HG03571 (cell line): ENCODE data around the gene EIF2B1.
"Not testable (repeated sequence)": the region's sequence is repeated elsewhere in the genome, so short reads cannot be mapped to it uniquely, and the experiment has no call there.

Experiments
- ATAC-seq: cut with Tn5 transposase; IDR thresholded peaks from one replicate; pipeline ENCODE4 v1.9.1; 2021; ENCODE audit not compliant: unreplicated experiment

The EIF2B1 gene

DNA sequence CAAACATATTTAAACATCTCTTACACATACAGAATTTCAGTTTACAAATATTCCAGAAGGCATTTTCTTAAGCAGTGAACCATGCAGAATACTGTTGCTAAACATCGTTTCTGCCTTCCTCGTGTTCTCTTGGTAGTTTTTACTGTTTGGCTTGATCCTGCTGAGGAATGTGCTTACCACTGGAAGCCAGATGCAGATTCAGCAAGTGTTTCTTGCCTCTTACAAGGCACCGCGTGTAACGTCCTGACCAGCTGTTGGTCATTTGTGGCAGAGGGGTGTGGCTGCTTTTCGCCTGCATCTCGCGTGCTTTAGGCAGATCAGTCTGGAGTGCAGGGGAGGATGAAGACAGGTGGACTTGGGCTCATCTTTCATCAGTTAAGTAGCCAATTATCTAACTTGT lies 12.4 kb downstream of the EIF2B1 start:
- ATAC-seq, result no peak

DNA sequence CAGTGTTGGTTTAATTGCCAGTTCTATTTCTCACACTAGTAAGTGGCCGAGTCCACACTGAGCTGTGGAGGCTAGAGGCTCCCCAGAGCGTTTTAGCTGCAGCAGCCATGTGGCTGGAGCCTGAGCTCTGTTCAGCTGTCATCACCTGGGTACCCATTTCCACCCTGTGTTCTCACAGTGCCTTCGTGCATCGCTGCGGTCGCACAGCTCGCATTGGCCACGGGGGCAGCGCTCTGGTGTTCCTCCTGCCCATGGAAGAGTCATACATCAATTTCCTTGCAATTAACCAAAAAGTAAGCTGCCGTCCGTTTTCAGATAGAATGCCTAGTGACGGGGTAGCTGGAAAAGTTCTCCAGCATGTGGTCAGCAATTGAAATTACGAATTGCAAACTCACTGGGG lies 15.9 kb downstream of the EIF2B1 start:
- no peak for ATAC-seq

DNA sequence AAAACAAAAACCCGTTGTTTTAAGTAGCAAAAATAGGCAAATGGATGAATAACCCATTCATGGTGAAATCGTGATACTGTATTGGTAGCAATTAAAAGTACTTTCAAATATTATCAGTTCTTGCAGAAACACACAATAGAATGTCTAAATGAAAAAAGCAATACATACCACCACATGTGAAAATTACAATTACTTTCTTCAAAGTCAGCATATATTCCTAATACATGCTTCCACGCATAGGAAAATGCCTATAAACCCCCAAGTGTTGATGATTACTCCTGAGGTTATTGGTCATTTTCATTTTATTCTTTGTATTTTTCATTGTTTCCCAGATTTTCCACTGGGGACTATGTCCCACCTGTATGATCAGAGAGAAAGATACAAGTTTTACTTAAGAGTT lies 16.3 kb downstream of the EIF2B1 start:
- ATAC-seq, result no peak

DNA sequence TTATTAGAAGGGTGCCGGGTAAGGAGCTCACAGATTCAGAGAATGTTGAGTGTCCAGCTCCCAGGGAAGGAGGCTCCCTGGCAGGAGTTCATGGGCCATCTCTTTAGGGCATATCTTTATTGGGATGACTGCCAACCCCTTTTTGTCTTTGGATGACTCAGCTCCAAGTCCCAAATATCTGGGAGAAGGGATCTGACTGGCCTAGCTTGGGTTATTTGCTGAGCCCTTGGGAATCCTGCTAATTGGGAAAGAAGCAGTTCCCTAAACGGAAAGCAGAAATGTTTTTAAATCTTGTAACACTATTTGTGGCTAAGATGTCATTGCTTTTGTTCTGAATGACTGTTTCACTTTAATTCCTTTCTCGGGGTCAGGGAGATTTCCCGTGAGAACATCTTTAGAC lies 19.0 kb downstream of the EIF2B1 start:
- no peak for ATAC-seq

DNA sequence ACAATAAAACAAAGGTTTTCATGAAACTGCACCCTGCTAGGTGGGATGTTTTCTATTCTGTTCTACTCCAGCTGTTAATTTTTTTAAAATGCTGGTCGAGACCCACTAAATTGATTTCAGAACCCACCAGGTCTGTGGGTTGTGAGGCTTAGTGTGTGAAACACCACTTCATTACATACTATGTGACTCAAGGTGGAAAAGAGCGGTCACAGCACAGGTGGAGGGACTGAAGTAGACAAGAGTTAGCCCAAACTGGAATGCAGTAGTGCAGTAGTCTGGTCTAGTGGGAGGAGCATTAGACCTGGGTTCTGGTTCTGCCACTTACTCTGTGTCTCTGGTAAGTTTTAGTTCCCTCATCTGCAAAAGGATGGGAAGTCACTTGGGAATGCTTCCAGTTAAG lies 19.4 kb downstream of the EIF2B1 start:
- no peak for ATAC-seq

DNA sequence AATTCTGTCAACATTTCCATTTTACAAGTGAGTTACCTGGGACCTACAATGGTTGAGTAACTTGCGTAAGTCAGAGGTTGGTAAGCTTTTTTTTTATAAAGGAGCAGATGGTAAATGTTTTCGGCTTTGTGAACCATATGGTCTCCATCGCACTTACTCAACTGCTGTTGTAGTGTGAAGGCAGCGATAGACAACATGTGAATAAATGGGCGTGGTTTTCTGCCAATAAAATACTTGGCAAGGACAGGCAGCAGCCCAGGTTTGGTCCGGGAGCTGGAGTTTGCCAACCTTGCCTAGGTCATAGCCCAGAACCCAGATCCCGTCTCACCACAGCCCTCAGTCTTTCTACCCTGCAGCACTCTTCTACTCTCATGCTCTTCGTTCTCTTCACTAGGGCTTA lies 25.3 kb downstream of the EIF2B1 start:
- no peak for ATAC-seq

DNA sequence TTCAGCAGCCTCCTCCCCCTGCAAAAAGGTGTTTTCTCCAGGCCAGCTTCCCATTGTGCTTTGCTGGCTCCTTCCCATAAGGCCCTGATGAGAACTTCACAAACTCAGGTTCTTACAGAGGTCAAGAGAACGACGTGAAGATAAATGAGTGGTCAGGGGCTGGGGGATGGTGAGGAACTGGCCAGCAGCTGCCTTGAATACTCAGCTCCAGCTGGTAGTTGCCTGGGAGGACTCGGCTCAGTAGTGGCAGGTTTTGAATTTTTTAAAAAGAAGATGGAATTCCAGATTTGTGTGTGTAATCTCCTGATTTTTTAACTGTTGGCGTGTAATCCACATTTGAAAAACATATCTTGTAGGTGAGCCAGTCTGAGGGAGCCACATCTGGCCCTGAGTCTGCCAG lies 25.7 kb downstream of the EIF2B1 start:
- ATAC-seq, result no peak

DNA sequence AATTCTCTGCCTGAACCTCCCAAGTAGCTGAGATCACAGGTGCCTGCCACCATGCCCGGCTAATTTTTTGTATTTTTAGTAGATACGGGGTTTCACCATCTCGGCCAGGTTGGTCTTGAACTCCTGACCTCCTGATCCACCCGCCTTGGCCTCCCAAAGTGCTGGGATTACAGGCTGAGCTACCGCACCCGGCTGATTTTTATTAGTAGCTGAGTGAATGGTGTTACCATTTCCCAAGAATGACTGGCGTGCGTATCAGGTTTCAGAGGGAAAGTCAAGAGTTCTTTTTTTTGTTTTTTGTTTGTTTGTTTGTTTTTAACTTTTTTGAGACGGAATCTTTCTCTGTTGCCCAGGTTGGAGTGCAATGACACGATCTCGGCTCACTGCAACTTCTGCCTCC lies 30.0 kb downstream of the EIF2B1 start:
- not testable (repeated sequence) for ATAC-seq

DNA sequence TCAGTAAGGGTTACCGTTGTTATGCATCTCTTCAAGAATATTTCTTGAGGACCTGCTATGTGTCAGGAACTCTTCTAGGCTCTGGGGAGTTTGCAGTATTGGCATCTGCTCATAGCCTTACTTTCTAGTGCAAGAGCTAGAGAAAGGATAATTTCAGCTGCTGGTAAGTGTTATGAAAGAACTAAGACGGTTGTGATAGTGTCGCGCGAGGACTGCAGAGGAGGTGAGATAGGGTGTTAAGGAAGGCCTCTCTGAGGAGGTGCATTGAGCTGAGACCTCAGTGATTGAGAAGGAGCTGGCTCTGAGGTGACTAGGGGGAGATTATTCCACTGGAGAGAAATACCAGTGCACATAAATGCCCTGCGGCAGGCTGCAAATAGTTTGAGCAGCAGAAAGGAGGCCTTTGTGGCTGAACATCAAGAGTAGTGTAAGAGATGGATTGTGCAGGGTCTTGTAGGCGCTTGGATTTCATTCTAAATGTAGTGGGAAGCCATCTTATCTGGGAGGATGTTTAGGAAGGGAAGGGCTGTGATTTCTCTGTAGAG lies 30.8 kb downstream of the EIF2B1 start:
- no peak for ATAC-seq

DNA sequence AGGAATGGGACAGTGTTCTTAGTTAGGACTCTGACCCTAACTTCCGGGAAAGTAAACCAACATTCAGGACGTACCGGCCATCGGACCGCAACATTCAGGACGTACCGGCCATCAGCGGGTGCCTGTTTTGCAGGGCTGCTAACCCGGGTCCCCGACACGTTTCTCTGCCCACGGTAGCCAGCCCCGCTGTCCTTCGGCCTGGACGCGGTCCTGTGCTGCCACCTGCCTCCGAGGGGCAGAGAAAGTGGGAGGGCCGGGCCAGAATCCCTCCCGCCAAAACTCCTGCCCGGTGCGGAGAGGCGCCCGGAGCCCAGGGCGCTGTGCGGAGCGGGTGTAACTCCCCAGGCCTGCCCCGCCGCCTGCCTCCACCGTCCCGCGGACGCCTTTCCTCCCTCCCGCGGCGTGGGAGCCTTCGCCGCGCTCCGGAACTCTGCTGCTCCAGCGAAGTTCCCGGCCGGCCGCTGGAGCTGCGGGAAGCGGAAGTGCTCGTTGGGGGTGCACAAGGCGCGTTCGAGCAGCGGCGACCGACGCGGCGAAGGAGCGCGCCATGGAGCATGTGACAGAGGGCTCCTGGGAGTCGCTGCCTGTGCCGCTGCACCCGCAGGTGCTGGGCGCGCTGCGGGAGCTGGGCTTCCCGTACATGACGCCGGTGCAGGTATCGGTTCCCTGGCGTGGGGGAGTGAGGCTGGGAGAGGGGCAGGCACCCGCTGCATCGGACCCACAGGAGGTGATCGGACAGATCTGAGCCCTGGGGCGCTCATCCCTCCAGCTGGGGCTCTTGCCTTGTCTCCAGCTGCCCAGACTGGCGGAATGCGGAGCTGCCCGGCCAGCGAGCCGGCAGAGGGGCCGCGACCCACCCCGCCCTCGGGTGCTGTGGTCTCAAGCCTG lies 31.6 kb downstream of the EIF2B1 start, which contains the start of gene DDX55:
TSS of gene DDX55 (plus strand) at position 498 of the 888 bp plus-strand sequence. CDS start at position 548, 50 bp downstream.
- ATAC-seq, result peak; percentile 77

DNA sequence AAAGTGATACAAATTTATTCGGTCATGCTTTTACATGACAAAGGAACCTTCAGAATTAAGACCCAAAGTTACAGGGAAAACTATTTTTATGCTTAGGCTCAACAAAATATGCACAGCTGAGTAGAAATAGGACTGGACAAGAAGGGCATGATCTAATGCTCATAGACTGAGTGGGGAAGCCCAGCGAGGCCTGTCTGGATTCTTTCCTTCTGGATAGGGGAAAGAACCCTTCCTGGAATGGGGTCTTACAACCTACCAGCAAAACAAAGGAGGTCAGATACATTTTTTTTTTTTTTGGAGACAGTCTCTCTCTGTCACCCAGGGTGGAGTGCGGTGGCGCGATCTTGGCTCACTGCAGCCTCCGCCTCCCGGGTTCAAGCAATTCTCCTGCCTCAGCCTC lies 33.8 kb downstream of the EIF2B1 start:
- no peak for ATAC-seq

DNA sequence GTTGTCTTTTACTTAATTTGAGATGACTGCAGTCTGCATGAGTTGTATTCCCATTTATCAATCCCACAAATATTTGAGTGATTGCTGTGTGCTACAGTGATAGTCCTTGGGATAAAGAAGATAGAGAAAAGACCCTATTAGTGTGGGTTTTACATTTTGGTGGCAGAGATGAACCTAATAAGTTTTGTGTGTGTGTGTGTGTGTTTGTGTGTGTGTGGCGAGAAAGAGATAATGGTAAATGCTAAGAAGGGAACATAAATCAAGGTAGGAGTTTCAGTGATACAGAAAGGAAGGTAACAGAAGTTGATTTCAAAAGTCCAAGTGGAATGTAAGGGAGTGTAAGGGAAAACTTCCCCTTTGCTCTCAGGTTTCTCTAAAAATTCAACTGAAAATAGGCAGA lies 34.2 kb downstream of the EIF2B1 start:
- ATAC-seq, result no peak

DNA sequence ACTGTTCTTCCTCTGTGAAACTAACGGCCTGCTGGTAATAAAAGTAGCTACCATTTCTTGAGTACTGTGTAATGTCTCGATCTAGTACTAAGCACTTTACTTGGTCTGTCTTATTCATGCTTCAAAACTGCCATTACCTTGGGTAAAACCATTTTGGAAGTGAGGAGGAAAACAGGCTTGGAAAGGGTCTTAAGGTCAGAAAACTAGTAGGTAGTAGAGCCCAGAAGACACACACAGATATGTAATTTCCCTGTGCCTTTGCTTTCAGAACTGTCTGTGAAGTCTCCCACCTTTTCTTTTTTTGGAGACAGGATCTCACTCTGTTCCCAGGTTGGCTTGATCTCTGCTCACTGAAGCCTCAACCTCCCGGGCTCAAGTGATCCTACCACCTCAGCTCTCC lies 35.0 kb downstream of the EIF2B1 start:
- no peak for ATAC-seq

DNA sequence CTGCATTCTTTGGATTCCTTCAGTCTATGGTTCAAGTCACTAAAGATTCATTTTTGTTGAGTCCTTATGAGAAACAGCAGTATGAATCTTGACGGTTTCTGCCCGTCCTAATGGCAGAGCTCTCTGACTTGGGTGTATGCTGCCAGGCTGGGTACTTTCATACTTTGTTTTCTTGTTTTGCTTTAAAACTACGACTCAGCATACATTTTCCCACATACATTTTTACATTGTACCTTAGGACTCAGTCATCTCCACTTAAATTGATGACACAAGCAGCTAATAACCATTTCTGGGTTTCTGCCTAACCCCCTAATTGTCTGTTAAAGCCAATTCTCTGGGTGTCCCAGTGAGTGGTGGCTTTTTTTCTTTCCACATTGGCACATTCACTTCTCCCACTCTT lies 36.4 kb downstream of the EIF2B1 start:
- ATAC-seq, result no peak

DNA sequence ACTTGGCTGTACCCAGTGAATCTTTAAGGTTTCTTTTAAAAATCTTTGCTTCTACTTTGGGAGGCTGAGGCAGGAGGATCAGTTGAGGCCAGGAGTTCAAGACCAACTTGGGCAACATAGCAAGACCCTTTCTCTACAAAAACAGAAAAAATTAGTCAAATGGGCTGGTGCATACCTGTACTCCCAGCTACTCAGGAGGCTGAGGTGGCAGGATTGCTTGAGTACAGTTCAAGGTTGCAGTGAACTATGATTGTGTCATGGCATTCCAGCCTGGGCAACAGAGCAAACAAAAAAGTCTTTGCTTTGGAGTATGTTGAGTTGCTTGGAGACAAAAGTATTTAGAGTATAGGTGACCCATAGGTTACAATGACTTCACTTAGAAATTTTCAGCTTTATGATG lies 37.8 kb downstream of the EIF2B1 start:
- no peak for ATAC-seq

DNA sequence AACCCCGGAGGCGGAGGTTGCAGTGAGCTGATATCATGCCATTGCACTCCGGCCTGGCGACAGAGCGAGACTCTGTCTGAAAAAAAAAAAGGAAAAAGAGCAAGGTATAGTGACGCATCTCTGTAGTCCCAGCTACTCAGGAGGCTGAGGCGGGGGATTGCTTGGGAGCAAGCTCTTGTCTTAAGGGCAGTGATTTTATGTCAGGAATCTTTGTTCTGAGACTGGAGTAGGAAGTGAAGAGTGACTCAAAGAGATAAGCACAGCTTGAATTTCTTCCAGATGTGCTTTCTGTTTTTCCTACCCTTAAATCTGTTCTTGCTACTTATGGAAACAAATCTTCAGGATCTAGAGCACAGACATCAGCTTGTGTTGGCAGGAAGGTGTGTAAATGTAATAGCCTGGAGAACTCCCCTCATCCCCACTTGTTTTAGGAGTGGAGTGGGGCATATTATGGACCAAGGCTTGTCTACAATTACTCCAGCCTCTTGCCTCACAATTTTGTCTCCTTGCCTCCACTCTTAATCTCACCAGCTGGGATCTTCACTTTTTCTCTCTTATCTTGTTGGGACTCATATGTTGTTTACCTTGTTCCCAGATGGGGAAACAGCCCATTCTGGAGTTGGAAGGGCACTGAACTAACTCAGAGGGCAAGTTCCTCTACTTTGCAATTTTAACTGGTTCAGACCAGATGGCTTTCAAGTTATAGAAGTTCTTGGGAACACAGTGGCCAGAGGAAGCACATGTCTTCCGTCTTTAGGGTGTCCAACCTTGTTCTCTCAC lies 41.6 kb downstream of the EIF2B1 start:
- ATAC-seq, result no peak

DNA sequence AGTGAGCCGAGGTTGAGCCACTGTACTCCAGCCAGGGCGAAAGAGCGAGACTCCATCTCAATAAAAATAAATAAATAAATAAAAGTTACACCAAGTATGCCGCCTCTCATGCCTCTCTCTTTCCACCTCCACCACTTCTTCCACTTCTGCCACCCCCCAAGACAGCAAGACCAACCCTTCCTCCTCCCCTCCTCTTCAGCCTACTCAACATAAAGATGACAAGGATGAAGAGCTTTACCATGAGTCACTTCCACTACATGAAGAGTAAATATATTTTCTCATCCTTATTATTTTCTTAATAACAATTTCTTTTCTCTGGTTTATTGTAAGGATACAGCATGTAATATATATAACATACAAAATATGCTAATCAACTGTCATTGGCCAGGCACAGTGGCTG lies 52.7 kb downstream of the EIF2B1 start:
- no peak for ATAC-seq

DNA sequence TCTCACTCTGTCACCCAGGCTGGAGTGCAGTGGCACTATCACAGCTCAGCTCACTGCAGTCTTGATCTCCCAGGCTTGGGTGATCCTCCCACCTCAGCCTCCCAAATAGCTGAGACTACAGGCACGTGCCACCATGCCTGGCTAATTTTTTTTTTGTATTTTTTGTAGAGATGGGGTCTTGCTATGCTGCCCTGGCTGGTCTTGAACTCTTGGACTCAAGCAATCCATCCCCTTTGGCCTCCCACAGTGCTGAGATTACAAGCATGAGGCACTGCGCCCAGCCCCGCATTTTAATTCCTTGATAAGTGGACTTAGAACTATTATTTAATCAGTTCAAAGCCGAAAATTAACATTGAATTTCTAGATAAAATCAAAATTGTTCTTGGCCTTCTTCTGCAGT lies 54.7 kb downstream of the EIF2B1 start:
- ATAC-seq, result not testable (repeated sequence)

DNA sequence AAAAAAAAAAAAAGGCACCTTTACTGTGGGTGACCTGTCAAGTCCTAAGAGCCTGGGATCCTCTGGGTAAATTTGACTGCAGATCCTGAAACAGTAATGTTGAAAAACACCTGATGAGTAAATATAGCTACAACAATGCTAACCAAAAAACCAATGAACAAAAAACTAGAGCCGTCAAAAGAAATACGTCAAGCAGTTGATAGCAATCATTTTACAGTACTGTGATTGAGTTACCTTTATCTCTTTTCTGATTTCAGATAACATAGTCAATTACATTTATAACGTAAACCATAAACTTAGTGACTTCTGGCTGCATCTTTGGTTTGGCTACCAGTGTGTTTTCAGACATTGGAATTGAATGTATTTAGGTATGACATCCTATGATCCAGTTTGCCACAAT lies 55.2 kb downstream of the EIF2B1 start:
- no peak for ATAC-seq

DNA sequence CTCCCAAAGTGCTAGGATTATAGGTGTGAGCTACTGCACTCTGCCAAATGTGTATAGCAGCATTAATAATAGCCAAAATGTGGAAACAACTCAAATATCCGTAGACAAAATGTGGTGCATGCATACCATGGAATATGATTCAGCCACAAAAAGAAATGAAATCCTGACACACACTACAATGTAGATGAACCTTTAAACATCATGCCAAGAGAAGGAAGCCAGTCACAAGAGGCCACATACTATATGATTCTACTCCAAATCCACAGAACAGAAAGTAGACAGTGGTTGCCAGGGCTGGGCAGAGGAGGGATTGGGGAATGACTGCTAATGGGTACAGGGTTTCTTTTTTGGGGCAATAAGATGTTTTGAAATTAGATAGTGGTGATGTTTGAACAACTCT lies 56.9 kb downstream of the EIF2B1 start:
- ATAC-seq, result no peak

DNA sequence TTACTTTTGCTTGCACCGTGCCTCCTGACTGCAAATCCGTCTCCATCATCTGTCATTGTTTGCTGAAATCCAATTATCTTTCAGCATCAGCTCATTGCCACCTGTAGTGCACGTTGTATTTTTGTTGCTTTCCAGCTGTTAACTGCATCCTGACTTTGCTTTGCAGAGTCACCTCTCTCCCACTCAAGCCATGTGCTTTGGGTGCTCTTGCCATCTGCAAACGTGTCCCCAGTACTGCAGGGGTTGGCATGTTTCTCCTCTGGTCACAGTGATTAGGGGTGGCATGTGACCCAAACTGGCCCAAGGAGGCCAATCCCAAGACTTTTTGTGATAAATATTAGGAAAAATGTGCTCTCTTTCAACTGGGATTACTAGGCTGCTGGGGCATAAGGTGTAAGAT lies 59.6 kb downstream of the EIF2B1 start:
- ATAC-seq, result no peak

DNA sequence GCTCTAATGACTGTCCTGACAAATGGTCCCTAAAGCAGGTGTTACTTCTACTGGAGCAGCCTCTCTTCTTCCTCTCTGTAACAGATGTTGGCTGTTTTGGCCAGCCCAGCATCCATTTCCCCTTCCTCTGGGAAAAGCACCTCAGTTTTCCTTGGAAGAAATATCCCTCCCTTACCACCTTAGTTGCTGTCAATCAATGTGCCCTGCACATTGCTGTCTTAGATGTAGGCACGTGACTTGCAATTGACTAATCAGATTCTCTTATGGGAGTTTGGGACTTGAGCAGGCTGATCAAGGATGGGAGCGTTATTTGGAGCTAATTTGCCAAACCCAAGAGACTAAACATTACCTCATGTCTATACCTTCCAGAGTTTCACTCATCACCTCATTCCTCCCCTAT lies 61.1 kb downstream of the EIF2B1 start:
- no peak for ATAC-seq
